Gastroesophageal sphincter (tissue), 4 donors: Measurements from ENCODE around the gene PIBF1. TPM values are rescaled to one million over a fixed set of nuclear protein-coding genes. Genes with fewer than 3 reads are reported as not detected.
"Not testable (repeated sequence)": the region's sequence is repeated elsewhere in the genome, so short reads cannot be mapped to it uniquely, and the experiment has no call there.

ENCODE experiments used
- ATAC-seq: fragments of 150-250 bp; one replicate; pipeline ENCODE4 v1.9.1; 2016; ENCODE audit warnings: mild to moderate bottlenecking, moderate library complexity
- H3K27ac ChIP-seq, 4 donors: fragments of 200-600 bp; sonication (generic) in 3 of 4; 1 replicate in 3 of 4; 2 replicates in 1 of 4; pipeline ENCODE4 v1.5.1; 2016 to 2019
- H3K27me3 ChIP-seq: fragments of 200-600 bp; sonication (generic); one replicate; pipeline ENCODE4 v1.5.1; 2019
- H3K36me3 ChIP-seq, 2 donors: fragments of 200-600 bp; sonication (generic); one replicate each; pipeline ENCODE4 v1.5.1; 2019; ENCODE audit warnings: control low read depth in 1 of 2
- H3K4me1 ChIP-seq, 3 donors: fragments of 200-600 bp; sonication (generic); 1 replicate in 2 of 3; 2 replicates in 1 of 3; pipeline ENCODE4 v1.5.1; 2016 to 2019; ENCODE audit warnings: control low read depth in 2 of 3
- H3K4me3 ChIP-seq, 2 donors: fragments of 200-600 bp; sonication (generic); one replicate each; pipeline ENCODE4 v1.5.1; 2019; ENCODE audit warnings: mild to moderate bottlenecking in 1 of 2, moderate library complexity in 1 of 2
- H3K9me3 ChIP-seq, 3 donors: fragments of 200-600 bp; sonication (generic); one replicate each; pipeline ENCODE4 v1.5.1; 2017 to 2019; ENCODE audit warnings: control low read depth in 2 of 3
- EP300 ChIP-seq: sonication (generic); formaldehyde crosslinking; IDR thresholded peaks from one replicate; pipeline ENCODE4 v1.6.1; 2017; ENCODE audit warnings: antibody characterized with exemption, mild to moderate bottlenecking
- POLR2A ChIP-seq, 2 donors: fragments of 450-650 bp; IDR thresholded peaks; one replicate each; pipeline ENCODE4 v1.6.1; 2017; ENCODE audit warnings: antibody characterized with exemption in 2 of 2, mild to moderate bottlenecking in 2 of 2, moderate library complexity in 1 of 2
- POLR2AphosphoS5 ChIP-seq: sonication (generic); formaldehyde crosslinking; IDR thresholded peaks from one replicate; pipeline ENCODE4 v1.6.1; 2017; ENCODE audit warnings: antibody characterized with exemption
- WGBS, 2 donors: methylation state at CpG; one replicate each; pipeline ENCODE4 v1.1.5; 2018; ENCODE audit warnings: low coverage in 1 of 2; 5-methylcytosine and 5-hydroxymethylcytosine counted together
- total RNA-seq, 4 donors: library from RNA; depleted of rRNA; stranded (reverse); fragments of >200 nt; gene quantifications; one replicate each; pipeline ENCODE4 v1.1.0, GENCODE V29; 2016
- TF ChIP-seq, protein P1 (sequence below), 4 experiments: fragments of 200-600 bp in 2 of 4; fragments of 450-650 bp in 2 of 4; sonication (generic) in 1 of 4; IDR thresholded peaks; one replicate each; pipeline ENCODE4 v1.5.1; 2017 to 2019; ENCODE audit warnings: antibody characterized with exemption in 4 of 4, mild to moderate bottlenecking in 2 of 4, moderate library complexity in 2 of 4

The PIBF1 gene
- total RNA-seq, 4 donors from 2014 or later, result 13.1 to 38.4 (median 22.3) TPM

DNA sequence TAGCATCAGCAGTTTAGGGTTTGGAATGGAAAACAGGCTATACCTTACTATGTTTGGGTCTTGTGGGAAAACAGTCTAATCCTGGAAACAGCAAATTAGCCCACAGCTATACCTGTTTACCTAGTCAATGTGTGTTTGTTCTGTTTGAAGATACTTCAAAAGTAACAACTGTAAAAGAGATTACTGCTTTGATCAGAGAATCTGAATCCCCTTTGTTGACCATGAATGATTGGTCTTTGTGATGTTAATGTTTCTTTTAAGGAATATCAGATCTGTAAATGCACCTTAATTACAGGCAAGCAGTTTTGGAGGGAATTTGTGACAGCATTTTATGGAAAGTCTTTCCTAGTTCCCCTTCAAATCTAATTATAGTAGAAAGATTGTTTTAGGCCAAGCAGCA lies 256.1 kb downstream of the PIBF1 start:
- no peak for ATAC-seq
- Histone ChIP-seq H3K36me3 (no peaks in the 10 kb centered on the region), H3K4me1 (no peaks in the 10 kb centered on the region), H3K4me3 (no peak overlapping the region), H3K27me3 (no peaks in the 10 kb centered on the region), H3K27ac (no peak overlapping the region), H3K9me3 (no peaks in the 10 kb centered on the region)
- TF ChIP-seq POLR2A (IDR thresholded peaks at IDR 0.05) (no peak), POLR2AphosphoS5 (no peak), EP300 (no peak)
- TF ChIP-seq, protein P1, sequence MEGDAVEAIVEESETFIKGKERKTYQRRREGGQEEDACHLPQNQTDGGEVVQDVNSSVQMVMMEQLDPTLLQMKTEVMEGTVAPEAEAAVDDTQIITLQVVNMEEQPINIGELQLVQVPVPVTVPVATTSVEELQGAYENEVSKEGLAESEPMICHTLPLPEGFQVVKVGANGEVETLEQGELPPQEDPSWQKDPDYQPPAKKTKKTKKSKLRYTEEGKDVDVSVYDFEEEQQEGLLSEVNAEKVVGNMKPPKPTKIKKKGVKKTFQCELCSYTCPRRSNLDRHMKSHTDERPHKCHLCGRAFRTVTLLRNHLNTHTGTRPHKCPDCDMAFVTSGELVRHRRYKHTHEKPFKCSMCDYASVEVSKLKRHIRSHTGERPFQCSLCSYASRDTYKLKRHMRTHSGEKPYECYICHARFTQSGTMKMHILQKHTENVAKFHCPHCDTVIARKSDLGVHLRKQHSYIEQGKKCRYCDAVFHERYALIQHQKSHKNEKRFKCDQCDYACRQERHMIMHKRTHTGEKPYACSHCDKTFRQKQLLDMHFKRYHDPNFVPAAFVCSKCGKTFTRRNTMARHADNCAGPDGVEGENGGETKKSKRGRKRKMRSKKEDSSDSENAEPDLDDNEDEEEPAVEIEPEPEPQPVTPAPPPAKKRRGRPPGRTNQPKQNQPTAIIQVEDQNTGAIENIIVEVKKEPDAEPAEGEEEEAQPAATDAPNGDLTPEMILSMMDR (IDR thresholded peaks at IDR 0.05), result no peak

DNA sequence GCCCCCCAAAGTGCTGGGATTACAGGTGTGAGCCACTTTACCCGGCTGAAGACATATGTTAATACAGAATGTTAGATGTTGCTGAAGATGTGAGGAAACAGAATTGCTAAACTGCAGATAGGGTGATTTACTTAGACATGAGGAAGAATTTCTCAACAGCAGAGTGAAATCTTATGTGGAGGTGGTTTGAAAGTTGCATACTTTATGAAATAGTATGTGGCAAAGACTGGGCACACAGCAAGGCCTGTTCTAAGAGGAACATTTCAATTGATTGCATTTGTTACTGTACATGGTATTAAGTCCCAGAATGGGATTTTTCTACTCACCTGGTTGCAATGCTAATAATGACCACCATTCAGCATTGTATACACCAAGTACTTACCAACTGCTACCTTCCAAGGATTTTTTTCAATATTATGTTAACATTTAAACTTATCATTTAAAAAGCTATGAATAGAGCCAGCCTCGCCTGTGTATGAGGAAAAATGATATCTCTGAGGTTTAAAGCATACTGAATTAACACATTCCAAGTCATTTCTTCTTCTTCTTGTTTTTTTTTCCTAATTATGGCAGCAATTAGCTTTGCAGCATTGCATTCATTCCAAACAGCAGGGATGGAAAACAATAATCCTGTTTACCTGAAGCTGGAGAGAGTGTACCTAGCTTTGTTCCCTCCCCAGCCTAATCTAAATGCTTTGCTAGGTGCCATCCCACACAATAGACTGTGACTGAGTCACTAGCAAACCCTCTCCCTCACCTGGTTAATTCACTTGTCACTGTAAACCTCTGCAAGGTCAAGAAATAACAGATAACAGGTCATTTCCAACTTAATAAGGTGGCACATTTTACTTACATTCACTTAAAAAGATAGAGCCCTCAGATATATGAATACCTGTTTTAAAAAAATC lies 257.5 kb downstream of the PIBF1 start:
- Histone ChIP-seq H3K4me3 (no peak overlapping the region), H3K4me1 (no peaks in the 10 kb centered on the region), H3K36me3 (no peaks in the 10 kb centered on the region), H3K27me3 (no peaks in the 10 kb centered on the region), H3K27ac (no peak overlapping the region), H3K9me3 (no peaks in the 10 kb centered on the region)
- TF ChIP-seq, protein P1 (IDR thresholded peaks at IDR 0.05), result no peak
- TF ChIP-seq POLR2A (IDR thresholded peaks at IDR 0.05) (no peak), EP300 (no peak), POLR2AphosphoS5 (no peak)
- no peak for ATAC-seq
- WGBS, 2 donors, result 78 to 81% methylated on average over 1 of the region's 2 CpGs

DNA sequence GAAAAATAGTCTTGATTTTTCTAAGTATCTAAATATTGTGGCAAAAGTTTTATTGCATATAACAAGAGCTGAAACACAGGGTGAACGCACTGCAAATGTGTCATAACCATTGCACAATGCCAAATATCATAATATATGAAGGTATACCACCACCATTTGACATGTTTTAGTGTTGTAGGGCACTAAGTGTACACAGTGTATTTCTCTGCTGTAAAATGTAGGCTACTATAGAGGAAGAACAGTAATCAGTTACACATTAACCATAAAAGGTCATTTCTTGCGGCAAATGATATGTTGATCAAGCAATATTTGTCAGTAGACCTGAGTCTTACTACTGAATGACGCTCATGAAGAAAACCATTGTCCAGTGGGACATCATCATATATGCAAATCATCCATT lies 258.6 kb downstream of the PIBF1 start:
- no peaks in the 10 kb centered on the region for H3K36me3 ChIP-seq
- no peaks in the 10 kb centered on the region for H3K4me1 ChIP-seq
- WGBS, 2 donors, result 87 to 90% methylated on average over 3 of the region's 3 CpGs
- no peak for ATAC-seq
- no peaks in the 10 kb centered on the region for H3K27me3 ChIP-seq
- H3K27ac ChIP-seq, result no peak overlapping the region
- no peak overlapping the region for H3K4me3 ChIP-seq
- H3K9me3 ChIP-seq, result no peaks in the 10 kb centered on the region
- TF ChIP-seq POLR2A (IDR thresholded peaks at IDR 0.05), result no peak
- TF ChIP-seq, protein P1 (IDR thresholded peaks at IDR 0.05), result no peak
- TF ChIP-seq EP300, result no peak
- no peak for TF ChIP-seq POLR2AphosphoS5

DNA sequence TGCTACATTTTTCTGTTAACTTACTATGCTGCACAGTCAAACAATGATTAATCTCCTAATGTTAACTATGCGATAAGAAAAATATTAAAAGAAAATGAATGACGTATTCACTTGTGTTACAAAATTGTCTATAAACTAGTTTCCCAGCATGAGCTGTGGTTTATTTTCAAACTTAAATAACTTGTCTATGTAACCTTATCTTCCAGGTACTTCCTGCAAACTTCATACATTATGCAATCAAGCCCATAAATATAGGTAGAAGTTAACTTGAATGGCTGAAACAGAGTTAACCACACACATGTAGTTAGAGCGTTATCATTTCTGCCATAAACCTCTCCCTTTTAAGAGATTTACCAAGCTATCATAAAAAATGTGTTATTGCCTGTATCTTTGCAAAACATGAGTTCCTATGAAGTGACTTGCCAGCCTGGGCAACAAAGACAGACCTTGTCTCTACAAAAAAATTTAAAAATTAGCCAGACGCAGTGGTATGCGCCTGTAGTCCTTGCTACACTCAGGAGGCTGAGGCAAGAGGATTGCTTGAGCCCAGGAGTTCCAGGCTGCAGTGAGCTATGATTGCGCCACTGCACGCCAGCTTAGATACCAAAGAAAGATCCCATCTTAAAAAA lies 259.1 kb downstream of the PIBF1 start:
- H3K4me3 ChIP-seq, result no peak overlapping the region
- no peak overlapping the region for H3K27ac ChIP-seq
- no peaks in the 10 kb centered on the region for H3K9me3 ChIP-seq
- no peak for ATAC-seq
- no peaks in the 10 kb centered on the region for H3K4me1 ChIP-seq
- no peaks in the 10 kb centered on the region for H3K27me3 ChIP-seq
- no peaks in the 10 kb centered on the region for H3K36me3 ChIP-seq
- WGBS, 2 donors, result 86 to 93% methylated on average over 3 to 7 of the region's 7 CpGs
- TF ChIP-seq POLR2AphosphoS5 (no peak), POLR2A (IDR thresholded peaks at IDR 0.05) (no peak), EP300 (no peak)
- TF ChIP-seq, protein P1 (IDR thresholded peaks at IDR 0.05), result no peak

DNA sequence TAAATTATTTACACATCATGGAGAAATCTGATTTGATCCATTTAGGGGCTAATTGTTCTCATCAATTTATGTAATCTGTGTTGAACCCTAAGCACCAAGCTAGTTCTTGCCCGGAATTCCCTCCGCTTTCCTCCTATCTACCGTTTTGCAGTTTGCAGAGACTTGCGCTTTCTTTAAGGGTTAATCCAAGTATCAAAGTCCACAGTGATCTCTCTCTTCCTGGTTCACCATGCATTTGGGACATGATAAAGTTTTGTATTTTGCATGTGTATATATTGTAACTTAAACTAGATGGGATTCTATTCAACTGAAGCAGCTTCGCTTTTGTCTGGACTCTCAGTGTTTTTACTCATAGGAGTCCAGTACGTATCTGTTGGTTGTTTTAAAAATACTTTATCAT lies 263.1 kb downstream of the PIBF1 start:
- H3K36me3 ChIP-seq, result no peaks in the 10 kb centered on the region
- no peaks in the 10 kb centered on the region for H3K9me3 ChIP-seq
- no peak for ATAC-seq
- H3K27me3 ChIP-seq, result no peaks in the 10 kb centered on the region
- no peak overlapping the region for H3K27ac ChIP-seq
- WGBS, 2 donors, result 88 to 92% methylated on average over 6 of the region's 6 CpGs
- H3K4me1 ChIP-seq, result no peaks in the 10 kb centered on the region
- H3K4me3 ChIP-seq, result no peak overlapping the region
- TF ChIP-seq POLR2AphosphoS5, result no peak
- no peak for TF ChIP-seq EP300
- TF ChIP-seq, protein P1 (IDR thresholded peaks at IDR 0.05), result no peak
- no peak for TF ChIP-seq POLR2A (IDR thresholded peaks at IDR 0.05)

DNA sequence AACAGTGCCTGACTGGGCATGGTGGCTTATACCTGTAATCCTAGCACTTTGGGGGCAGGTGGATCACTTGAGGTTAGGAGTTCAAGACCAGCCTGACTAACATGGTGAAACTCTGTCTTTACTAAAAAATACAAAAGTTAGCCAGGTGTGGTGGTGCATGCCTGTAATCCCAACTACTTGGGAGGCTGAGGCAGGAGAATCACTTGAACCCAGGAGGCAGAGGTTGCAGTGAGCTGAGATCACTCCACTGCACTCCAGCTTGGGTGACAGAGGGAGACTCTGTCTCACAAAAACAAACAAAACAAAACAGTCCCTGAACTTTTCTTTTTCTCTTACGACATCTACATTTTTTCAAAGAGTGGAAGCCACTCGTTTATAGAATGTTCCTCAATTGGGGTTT lies 266.7 kb downstream of the PIBF1 start:
- not testable (repeated sequence) for ATAC-seq, H3K4me3 ChIP-seq, H3K9me3 ChIP-seq, H3K27me3 ChIP-seq, H3K27ac ChIP-seq, H3K4me1 ChIP-seq, H3K36me3 ChIP-seq
- WGBS, 2 donors, result 83 to 88% methylated on average over 2 of the region's 2 CpGs
